IPS DF 4.7 (cell line): Measurements from ENCODE around the gene SLC25A21.

ENCODE experiments used
- DNase-seq: peaks from one replicate; pipeline ENCODE4 v3.0.0-alpha.2; 2013; ENCODE audit warnings: low spot score; ENCODE audit errors: extremely low read depth

The SLC25A21 gene

GRCh38 chr14:36655571-36655962 is 516.8 kb downstream of the SLC25A21 start:
- DNase-seq, result no peak

DNA sequence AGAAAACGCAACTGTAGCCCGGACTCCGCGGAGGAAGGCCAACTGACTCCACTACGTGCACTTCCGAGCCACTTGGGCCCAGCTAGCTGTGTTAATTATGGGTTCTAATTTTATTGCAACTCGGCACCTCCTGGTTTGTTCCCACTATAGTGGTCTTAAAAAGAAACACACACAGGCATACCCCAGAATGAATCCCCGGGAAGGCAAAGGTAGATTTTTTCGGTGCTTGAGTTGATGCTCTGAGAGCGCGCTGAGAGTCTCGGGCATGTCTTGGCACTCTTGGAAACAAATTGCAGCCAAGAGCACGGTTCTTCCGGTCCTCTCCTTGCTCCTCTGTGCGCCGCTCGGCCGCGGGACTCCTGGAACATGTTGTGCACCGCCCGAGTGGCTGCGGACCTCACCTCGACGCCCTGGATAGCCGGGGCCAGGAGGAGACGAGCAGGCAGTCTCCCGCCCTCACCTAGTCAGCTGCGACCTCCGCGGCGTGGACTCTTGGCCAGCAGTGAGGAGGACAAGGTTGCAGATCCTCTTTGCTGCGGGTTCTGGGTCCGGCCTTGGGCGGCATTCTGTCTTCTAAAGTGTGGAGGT is 517.5 kb downstream of the SLC25A21 start:
- DNase-seq, result no peak

DNA sequence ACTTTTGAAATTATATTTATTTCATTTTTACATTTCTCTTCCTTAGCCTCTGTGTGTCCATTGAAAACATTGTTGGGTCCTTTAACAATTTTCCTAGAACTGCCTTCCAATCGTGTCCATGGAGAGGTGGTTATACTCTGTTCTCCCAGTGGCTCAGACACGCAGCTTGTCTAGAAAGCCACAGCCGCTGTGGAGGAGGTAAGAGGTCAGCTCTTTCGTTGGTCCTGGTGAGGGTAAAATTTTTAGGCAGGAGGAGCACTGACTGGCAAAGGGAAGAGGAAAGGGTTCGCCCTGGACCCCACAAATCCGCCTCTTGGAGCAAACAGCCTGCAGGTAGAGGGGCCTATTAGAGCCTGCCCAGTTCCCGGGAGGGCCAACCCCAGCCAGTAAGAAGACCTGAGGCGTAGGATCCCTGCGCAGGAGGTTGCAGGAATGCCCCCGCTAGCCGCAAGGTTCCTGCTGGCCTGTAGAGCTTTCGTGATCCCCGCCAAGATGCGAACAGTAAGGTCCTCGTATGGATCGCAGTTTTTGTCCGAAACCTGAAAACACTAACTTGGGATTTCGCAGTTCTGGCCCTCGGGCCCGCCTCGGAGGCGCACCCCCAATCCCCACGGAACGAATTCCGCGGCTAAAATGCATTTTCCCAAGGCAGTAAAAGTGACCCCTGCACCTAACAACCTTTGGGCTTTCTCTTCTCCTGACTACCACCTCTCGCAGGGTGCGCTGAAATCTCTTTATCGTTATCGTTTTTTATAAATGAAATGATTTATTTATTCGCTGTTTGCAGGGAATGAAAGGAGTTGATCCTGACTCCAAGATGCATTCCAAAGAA is 518.2 kb downstream of the SLC25A21 start:
- no peak for DNase-seq

GRCh38 chr14:36653413-36653812 is 519.0 kb downstream of the SLC25A21 start:
- no peak for DNase-seq

DNA sequence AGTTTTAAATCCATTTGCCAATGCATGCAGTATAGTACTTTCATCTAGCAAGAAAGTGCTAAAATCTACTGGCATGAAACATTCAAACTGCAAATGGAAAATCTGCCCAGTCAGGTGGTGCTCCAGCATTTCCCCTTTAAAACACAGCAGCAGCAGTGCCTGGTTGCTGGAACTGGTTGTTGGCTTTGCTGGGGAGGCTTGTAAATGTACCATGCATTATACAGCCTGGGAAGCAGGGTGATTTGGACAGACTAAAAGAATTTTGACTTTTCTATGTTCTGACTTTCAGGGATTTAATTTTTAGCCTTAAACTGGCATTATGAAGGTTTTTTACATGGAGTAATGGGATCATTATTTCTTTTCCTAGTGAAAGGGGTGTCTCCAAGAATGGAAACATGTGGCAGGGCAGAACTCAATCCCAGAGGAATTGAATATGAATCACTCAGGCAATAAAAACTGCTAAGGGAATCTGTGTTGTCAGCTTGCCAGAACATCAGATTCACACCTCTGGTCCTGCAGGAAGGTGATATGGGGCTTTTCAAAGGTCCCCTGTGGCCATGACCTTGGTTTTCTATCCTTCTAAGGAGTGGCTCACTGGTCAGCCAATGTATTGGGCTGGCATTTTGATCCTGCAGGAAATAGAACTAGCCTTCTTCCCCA is 519.7 kb downstream of the SLC25A21 start:
- no peak for DNase-seq

GRCh38 chr14:36649872-36650650 is 522.3 kb downstream of the SLC25A21 start:
- DNase-seq, result no peak

DNA sequence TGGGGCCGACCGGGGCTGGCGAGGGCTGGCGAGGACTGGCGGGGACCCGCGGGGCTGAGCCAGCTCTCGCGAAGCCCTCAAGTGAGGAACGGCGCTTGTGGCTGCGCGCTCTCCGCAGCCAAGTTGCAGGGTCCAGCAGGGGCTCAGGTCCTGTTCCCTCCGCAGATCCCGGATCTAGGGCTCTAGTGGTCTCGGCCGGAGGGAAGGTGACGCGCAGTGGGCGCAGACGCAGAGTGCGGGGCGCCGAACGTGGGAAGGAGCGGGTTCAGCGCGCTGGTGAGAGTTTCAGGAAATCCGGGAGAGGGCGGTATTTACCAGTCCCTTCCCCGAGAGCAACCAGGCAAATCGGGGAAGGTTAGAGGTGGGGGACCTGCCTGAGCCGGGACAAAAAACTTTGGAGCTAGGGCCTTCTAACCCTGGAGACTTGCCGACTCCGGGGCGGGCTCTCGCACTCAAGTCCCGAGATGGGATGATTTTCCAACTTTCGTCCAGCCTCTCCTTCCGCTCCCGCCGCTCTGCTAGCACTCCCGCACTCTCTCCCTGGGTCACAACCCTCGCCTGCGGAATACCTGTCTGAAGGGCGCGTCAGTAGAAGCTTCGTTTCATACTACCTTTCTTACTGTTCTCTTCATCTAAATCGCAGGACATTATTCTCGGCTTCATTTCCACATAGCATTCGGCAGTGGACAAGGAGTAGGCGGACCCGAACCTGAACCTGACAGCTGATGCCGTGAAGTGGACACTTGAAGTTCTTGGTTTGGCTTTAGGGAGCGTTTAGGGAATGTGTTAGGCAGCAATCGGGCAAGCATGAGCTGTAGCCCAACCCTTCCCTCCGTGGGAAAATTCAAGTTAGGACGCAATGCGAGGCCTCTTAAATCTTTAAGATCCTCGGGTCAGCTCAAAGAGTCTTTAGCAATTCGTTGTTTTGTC is 524.3 kb downstream of the SLC25A21 start:
- DNase-seq, result no peak

- DNase-seq, result no peak
Observed at GRCh38 chr14:36647417-36647823, 525.0 kb downstream of the SLC25A21 start.

- no peak for DNase-seq
Observed at GRCh38 chr14:36646664-36647416, 525.6 kb downstream of the SLC25A21 start.

- no peak for DNase-seq
Observed at GRCh38 chr14:36633580-36633979, 538.8 kb downstream of the SLC25A21 start.
